ENCODE measurements around the gene NUDT3.

- TF ChIP-seq CTCF (conservative IDR thresholded peaks at IDR 0.05; ENCODE audit: low read depth in 2 of 2): no peak
- TF ChIP-seq REST (IDR thresholded peaks at IDR 0.05; ENCODE audit: unreplicated experiment): no peak
- no peak for TF ChIP-seq JUNB (IDR thresholded peaks at IDR 0.05; ENCODE audit: unreplicated experiment)
These were observed 7.9 kb downstream of the NUDT3 start for GRCh38 chr6:34384321-34385153.
